ENCODE results near the gene LSM2.
"Not testable (repeated sequence)": the region's sequence is repeated elsewhere in the genome, so short reads cannot be mapped to it uniquely, and the experiment has no call there.

LSM2 gene

DNA sequence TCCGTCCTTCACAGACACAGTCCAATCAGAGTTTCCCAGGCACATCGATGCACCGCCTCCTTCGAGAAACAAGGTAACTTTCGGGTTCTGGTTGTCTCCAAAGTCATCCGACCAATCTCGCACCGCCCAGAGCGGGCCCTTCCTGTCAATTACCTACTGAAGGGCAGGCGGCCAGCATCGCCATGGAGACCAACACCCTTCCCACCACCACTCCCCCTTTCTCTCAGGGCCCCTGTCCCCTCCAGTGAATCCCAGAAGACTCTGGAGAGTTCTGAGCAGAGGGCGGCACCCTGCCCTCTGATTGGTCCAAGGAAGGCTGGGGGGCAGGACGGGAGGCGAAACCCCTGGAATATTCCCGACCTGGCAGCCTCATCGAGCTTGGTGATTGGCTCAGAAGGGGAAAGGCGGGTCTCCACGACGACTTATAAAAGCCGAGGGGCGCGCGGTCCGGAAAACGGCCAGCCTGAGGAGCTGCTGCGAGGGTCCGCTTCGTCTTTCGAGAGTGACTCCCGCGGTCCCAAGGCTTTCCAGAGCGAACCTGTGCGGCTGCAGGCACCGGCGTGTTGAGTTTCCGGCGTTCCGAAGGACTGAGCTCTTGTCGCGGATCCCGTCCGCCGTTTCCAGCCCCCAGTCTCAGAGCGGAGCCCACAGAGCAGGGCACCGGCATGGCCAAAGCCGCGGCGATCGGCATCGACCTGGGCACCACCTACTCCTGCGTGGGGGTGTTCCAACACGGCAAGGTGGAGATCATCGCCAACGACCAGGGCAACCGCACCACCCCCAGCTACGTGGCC, 20.7 kb upstream of the LSM2 start, which contains the start of gene HSPA1B:
HSPA1B (plus strand) TSS at position 453 of the 794 bp plus-strand sequence; CDS start at position 666, 213 bp downstream.
- peak; percentile 100 for DNase-seq (ENCODE audit: low read depth, low spot score)

DNA sequence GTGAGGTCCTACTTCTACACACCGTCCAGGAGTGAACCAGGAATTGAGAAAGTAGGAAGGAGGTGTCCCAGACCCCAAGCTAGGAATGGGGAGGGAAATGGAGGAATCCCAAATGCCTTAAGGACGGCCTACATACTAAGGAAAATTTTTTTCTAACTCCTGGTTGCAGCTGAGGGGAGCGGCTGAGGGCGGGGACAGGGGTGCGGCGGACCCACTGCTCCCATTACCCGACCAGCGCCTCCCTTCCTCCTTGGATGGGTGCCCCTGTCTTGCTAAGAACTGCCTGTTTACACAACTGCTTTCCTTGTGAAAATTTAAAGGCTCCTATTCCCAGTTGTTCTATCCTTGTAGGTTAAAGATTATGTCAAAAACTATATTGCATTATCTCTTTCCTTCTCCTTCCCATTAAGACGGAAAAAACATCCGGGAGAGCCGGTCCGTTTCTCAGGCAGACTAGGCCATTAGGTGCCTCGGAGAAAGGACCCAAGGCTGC, 20.1 kb upstream of the LSM2 start:
- peak; percentile 89 for DNase-seq (ENCODE audit: low read depth, low spot score)

DNA sequence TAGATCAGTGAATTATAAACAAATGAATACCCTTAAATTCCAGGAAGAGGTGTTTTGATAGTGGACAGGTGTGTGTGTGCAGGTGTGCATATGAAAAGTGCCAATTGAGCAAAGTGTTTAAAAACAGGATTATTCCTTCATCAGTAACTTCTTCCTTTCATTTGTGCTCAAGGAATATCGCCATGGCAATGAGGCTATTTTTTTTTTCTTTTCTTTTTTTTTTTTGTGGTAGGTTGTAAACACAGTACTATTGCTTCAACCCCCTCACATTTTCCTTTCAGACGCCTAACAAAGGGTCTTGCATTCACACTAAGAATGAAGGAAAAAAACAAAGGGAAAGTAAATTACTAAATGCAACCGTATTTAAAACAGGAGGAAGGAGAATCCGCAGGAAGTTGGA, 18.8 kb upstream of the LSM2 start:
- DNase-seq (ENCODE audit: low read depth, low spot score), result no peak

- DNase-seq (ENCODE audit: low read depth, low spot score), result not testable (repeated sequence)
These were observed 16.9 kb upstream of the LSM2 start for GRCh38 chr6:31823592-31824196.

- peak; percentile 79 for DNase-seq (ENCODE audit: low read depth, low spot score)
These were observed 15.5 kb upstream of the LSM2 start for GRCh38 chr6:31822036-31822821.

- peak; percentile 77 for DNase-seq (ENCODE audit: low read depth, low spot score)
These were observed 14.7 kb upstream of the LSM2 start for GRCh38 chr6:31821301-31822035.

DNA sequence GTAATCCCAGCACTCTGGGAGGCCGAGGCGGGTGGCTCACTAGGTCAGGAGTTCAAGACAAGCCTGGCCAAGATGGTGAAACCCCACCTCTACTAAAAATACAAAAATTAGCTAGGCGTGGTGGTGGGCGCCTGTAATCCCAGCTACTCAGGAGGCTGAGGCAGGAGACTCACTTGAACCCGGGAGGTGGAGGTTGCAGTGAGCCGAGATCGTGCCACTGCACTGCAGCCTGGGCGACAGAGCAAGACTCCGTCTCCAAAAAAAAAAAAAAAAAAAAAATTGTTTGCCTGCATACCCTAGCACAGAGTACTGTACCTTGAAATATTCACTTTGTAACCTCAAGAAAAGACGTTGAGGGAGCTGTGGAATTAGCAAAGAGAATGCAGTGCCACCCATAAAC, 13.6 kb upstream of the LSM2 start:
- not testable (repeated sequence) for DNase-seq (ENCODE audit: low read depth, low spot score)

DNA sequence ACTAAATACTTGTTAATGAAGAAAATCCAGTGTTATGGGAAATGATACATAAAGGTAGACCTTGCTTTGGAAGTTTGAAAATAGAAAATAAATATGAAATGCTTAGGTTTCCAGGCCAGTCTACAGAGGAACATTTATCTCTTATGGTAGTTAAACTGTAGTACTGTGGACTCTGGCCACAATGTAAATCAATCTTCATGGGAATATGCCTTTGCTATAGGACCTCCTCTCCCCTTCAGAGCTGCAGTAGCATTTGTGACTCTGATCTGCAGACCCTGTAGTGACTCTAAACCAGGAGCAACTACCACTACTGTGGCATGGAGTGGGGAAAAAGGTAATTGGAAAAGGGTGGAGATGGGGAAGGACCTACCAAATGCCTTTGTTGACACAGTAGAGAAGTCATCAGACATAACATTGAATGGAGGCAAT, 13.1 kb upstream of the LSM2 start:
- DNase-seq (ENCODE audit: low read depth, low spot score), result no peak

DNA sequence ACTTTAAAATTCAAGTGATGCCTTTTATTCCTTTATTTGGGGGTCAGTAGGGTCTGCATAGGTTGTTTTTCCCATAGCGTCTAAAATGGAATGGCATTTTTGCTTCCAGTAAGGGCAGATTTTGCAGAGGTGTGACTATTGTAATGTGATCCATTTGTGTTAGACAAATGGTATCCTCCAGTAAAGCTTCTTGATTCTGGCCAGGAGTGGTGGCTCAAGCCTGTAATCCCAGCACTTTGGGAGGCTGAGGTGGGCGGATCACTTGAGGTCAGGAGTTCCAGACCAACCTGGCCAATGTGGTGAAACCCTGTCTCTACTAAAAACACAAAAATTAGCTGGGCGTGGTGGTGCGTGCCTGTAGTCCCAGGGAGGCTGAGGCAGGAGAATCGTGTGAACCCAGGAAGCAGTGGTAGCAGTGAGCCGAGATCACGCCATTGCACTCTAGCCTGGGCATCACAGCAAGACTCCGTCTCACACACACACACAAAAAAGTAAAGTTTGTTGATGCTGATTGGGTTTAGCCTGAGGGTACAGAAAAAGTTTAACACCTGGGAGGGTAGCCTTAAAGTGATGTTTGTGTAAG, 11.3 kb upstream of the LSM2 start:
- not testable (repeated sequence) for DNase-seq (ENCODE audit: low read depth, low spot score)

DNA sequence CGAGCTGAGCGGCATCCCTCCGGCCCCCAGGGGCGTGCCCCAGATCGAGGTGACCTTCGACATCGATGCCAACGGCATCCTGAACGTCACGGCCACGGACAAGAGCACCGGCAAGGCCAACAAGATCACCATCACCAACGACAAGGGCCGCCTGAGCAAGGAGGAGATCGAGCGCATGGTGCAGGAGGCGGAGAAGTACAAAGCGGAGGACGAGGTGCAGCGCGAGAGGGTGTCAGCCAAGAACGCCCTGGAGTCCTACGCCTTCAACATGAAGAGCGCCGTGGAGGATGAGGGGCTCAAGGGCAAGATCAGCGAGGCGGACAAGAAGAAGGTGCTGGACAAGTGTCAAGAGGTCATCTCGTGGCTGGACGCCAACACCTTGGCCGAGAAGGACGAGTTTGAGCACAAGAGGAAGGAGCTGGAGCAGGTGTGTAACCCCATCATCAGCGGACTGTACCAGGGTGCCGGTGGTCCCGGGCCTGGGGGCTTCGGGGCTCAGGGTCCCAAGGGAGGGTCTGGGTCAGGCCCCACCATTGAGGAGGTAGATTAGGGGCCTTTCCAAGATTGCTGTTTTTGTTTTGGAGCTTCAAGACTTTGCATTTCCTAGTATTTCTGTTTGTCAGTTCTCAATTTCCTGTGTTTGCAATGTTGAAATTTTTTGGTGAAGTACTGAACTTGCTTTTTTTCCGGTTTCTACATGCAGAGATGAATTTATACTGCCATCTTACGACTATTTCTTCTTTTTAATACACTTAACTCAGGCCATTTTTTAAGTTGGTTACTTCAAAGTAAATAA, 10.6 kb upstream of the LSM2 start:
- DNase-seq (ENCODE audit: low read depth, low spot score), result not testable (repeated sequence)

DNA sequence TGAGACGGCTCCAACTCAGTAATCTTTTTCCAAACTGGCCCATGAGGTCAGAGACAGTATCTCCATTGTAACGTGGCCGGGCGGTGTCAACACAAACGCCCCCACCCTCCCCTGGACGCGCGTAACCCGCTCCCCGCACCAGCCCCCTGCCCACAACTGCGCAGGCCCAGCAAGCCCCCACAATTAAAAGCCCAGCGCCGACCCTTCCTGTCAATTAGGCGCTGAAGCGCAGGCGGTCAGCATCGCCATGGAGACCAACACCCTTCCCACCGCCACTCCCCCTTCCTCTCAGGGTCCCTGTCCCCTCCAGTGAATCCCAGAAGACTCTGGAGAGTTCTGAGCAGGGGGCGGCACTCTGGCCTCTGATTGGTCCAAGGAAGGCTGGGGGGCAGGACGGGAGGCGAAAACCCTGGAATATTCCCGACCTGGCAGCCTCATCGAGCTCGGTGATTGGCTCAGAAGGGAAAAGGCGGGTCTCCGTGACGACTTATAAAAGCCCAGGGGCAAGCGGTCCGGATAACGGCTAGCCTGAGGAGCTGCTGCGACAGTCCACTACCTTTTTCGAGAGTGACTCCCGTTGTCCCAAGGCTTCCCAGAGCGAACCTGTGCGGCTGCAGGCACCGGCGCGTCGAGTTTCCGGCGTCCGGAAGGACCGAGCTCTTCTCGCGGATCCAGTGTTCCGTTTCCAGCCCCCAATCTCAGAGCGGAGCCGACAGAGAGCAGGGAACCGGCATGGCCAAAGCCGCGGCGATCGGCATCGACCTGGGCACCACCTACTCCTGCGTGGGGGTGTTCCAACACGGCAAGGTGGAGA, 8.5 kb upstream of the LSM2 start, which contains the start of the genes HSPA1A and HSPA1L:
HSPA1A (plus strand) TSS at position 519 of the 814 bp plus-strand sequence; CDS start at position 733, 214 bp downstream.
HSPA1L (minus strand) TSS at position 259 of the 814 bp plus-strand sequence. CDS start 3,311 bp downstream, outside the sequence.
- peak; percentile 98 for DNase-seq (ENCODE audit: low read depth, low spot score)

GRCh38 chr6:31814677-31815024, 7.9 kb upstream of the LSM2 start:
- peak; percentile 98 for DNase-seq (ENCODE audit: low read depth, low spot score)

DNA sequence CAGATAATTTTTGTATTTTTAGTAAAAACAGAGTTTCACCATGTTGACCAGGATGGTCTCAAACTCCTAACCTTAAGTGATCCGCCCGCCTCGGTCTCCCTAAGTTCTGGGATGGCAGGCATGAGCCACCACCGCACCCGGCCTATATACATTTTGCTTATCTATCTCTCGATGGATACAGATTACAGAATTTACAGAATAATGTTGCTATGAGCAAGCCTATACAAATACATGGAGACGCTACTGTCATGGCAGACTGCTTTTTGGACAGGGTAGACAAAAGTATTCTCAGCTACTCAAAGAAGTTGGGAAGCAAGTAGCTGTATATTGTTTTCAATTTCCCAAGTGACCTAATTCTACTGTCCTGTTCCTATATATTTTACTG, 6.7 kb upstream of the LSM2 start:
- no peak for DNase-seq (ENCODE audit: low read depth, low spot score)

- DNase-seq (ENCODE audit: low read depth, low spot score), result no peak
These were observed 4.9 kb upstream of the LSM2 start for GRCh38 chr6:31811645-31812044.

DNA sequence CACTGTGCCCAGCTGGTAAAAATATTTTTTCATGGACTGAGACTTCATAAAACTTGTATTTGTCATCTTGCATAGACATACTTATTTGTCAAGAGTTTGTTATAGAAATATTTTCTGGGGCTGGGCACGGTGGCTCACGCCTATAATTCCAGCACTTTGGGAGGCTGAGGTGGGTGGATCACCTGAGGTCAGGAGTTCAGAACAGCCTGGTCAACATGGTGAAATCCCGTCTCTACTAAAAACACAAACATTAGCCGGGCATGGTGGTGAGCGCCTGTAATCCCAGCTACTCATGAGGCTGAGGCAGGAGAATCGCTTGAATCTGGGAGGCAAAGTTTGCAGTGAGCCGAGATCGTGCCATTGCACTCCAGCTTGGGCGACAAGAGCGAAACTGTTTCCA, 1.8 kb upstream of the LSM2 start:
- DNase-seq (ENCODE audit: low read depth, low spot score), result not testable (repeated sequence)

DNA sequence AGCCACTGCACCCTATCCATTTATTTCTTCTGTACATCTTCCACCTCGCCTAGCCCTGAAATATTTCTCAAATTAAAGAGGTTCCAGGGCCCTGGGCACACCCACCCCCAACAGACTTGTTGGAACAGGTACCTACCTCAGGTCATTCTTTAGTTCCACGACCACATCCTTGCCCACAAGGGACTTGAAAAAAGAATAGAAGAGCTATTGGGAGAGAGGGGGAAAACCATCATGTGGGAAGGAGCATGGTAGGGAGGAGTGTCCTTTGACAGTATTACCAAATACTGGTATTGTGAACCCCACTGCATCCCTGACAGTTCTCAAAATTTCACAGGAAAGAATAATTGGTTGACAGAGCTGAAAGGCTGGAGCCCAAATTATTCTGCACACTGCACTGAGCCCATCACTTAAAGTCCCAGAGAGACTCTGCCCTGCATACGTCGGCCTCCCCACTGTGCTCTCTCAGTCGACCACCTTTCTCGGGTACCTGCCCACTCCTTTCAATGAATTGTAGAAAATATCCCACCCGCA, 762 bp downstream of the LSM2 start:
- no peak for DNase-seq (ENCODE audit: low read depth, low spot score)

GRCh38 chr6:31801031-31801927, 5.5 kb downstream of the LSM2 start:
- DNase-seq (ENCODE audit: low read depth, low spot score), result not testable (repeated sequence)

DNA sequence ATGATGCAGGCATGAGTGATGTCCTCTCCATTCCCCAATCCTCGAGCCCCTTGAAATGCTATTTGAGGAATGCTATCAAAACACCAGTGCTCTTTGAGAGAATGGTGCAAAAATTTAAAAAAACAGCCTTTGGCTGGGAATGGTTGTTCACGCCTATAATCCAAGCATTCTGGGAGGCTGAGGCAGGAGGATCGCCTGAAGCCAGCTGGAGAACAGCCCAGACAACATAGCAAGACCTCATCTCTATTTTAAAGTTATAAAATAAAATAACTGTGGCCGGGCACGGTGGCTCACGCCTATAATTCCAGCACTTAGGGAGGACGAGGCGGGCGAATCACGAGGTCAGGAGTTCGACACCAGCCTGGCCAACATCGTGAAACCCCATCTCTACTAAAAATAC, 7.0 kb downstream of the LSM2 start:
- peak; percentile 54 for DNase-seq (ENCODE audit: low read depth, low spot score)

All from astrocyte of the hippocampus (primary cell).